BJ (cell line): Measurements from ENCODE around the gene ELP1. TPM values are rescaled to one million over a fixed set of nuclear protein-coding genes. Genes with fewer than 3 reads are reported as not detected.

Experiments
- polyA plus RNA-seq: library from polyadenylated mRNA; depleted of rRNA; stranded (reverse); fragments of >200 nt; gene quantifications from 2 replicates; pipeline ENCODE4 v1.2.3, GENCODE V29; 2011; rRNA removed
- small RNA-seq: library from RNA; depleted of rRNA; stranded (forward); fragments of <200 nt; gene quantifications from one replicate; pipeline ENCODE3, GENCODE V24; 2012; ENCODE audit warnings: low replicate concordance, low read depth; ENCODE audit not compliant: insufficient read length

ELP1 gene
- polyA plus RNA-seq, 1 experiment, result 16.0 TPM

Small RNA genes lying within 50 kb of the gene (small RNA-seq; reads per million reads assigned to genes)
- gene AL359692.1, result not detected

Other genes with a start within 250 kb of the ELP1 start
- not detected in 2 replicates for gene ACTL7B, start 78.1 kb downstream of the ELP1 start, polyA plus RNA-seq
- gene ACTL7A, start 71.9 kb downstream of the ELP1 start, polyA plus RNA-seq, result not detected in 2 replicates
- gene ABITRAM, start 276 bp upstream of the ELP1 start, polyA plus RNA-seq, result 10.3 and 17.4 TPM in 2 replicates
- gene CTNNAL1, start 79.4 kb upstream of the ELP1 start, polyA plus RNA-seq, result 32.6 and 70.9 TPM in 2 replicates
- 30.4 and 45.1 TPM in 2 replicates for gene TMEM245, start 185.8 kb upstream of the ELP1 start, polyA plus RNA-seq
- gene FRRS1L, start 233.1 kb upstream of the ELP1 start, polyA plus RNA-seq, result 0.04 and 0.20 TPM in 2 replicates